ENCODE data around the gene SLC6A1.

GRCh38 chr3:10964537-10965167 is 27.9 kb upstream of the SLC6A1 start:
- TF ChIP-seq CTCF (IDR thresholded peaks at IDR 0.05; ENCODE audit: low read length): no peak
- no peak for TF ChIP-seq EZH2 (IDR thresholded peaks at IDR 0.05; ENCODE audit: borderline replicate concordance, low read length)

All from OCI-LY1 (cell line).